HEK293 (cell line): Measurements from ENCODE around the gene CDH23.

ENCODE experiments used
- CTCF ChIA-PET: fragments of 350-600 bp; formaldehyde crosslinking; extraction: SDS; loops from one replicate; lab custom pipeline; 2021; ENCODE audit warnings: antibody characterized with exemption; lab: Yijun Ruan, JAX
- POLR2A ChIA-PET: fragments of 300-600 bp; formaldehyde crosslinking; extraction: SDS; loops from one replicate; lab custom pipeline; 2020; ENCODE audit warnings: antibody characterized with exemption, inconsistent platforms; lab: Yijun Ruan, JAX
- H3K27ac ChIP-seq: fragments of 200-500 bp; sonication (Bioruptor generic); 2 replicates; pipeline ENCODE4 v1.5.1; 2014; ENCODE audit warnings: low read depth, low read length, control low read depth, inconsistent platforms; ENCODE audit errors: extremely low read depth
- H3K36me3 ChIP-seq, 2 experiments: fragments of 200-500 bp in 1 of 2; sonication (Bioruptor generic) in 1 of 2; 1 replicate in 1 of 2; 2 replicates in 1 of 2; pipeline ENCODE4 v1.5.1; 2014 to 2017; ENCODE audit warnings: inconsistent platforms in 2 of 2, low read length in 2 of 2; ENCODE audit not compliant: control insufficient read depth in 2 of 2, insufficient read depth in 1 of 2
- H3K4me1 ChIP-seq: fragments of 200-500 bp; sonication (Bioruptor generic); 2 replicates; pipeline ENCODE4 v1.5.1; 2014; ENCODE audit warnings: mild to moderate bottlenecking, low read length, inconsistent platforms; ENCODE audit not compliant: control insufficient read depth, insufficient read depth
- H3K4me3 ChIP-seq: 2 replicates; pipeline ENCODE4 v1.5.1; 2011; ENCODE audit warnings: low read depth, mild to moderate bottlenecking, control low read depth, low read length, moderate library complexity
- H3K9me3 ChIP-seq: fragments of 200-500 bp; sonication (Bioruptor generic); 2 replicates; pipeline ENCODE4 v1.5.1; 2014; ENCODE audit warnings: low read depth, low read length, inconsistent platforms; ENCODE audit not compliant: control insufficient read depth, insufficient read depth
- EGR2 ChIP-seq: fragments of 450-650 bp; formaldehyde crosslinking; IDR thresholded peaks from 2 replicates; pipeline ENCODE4 v1.5.1; 2016; ENCODE audit warnings: low read depth, missing biosample characterization, missing genetic modification characterization
- OSR2 ChIP-seq: fragments of 450-650 bp; formaldehyde crosslinking; IDR thresholded peaks from 2 replicates; pipeline ENCODE4 v1.5.1; 2016; ENCODE audit warnings: missing biosample characterization, missing genetic modification characterization
- REST ChIP-seq: fragments of 450-650 bp; formaldehyde crosslinking; IDR thresholded peaks from 2 replicates; pipeline ENCODE4 v1.5.1; 2016; ENCODE audit warnings: missing biosample characterization, missing genetic modification characterization
- SCRT2 ChIP-seq: fragments of 450-650 bp; formaldehyde crosslinking; IDR thresholded peaks from 2 replicates; pipeline ENCODE4 v1.5.1; 2016; ENCODE audit warnings: missing biosample characterization, missing genetic modification characterization
- SP3 ChIP-seq: fragments of 450-650 bp; formaldehyde crosslinking; IDR thresholded peaks from 2 replicates; pipeline ENCODE4 v1.5.1; 2016; ENCODE audit warnings: missing biosample characterization, missing genetic modification characterization
- ZBTB6 ChIP-seq: fragments of 450-650 bp; formaldehyde crosslinking; IDR thresholded peaks from 2 replicates; pipeline ENCODE4 v1.5.1; 2017; ENCODE audit warnings: missing biosample characterization, missing genetic modification characterization
- ZFP69B ChIP-seq: fragments of 450-650 bp; formaldehyde crosslinking; IDR thresholded peaks from 2 replicates; pipeline ENCODE4 v1.5.1; 2016; ENCODE audit warnings: missing biosample characterization, missing genetic modification characterization
- ZNF140 ChIP-seq: fragments of 450-650 bp; formaldehyde crosslinking; IDR thresholded peaks from 2 replicates; pipeline ENCODE4 v1.5.1; 2016; ENCODE audit warnings: missing biosample characterization, missing genetic modification characterization
- ZNF155 ChIP-seq: fragments of 450-650 bp; formaldehyde crosslinking; IDR thresholded peaks from 2 replicates; pipeline ENCODE4 v1.5.1; 2016; ENCODE audit warnings: missing biosample characterization, missing genetic modification characterization
- ZNF211 ChIP-seq: fragments of 450-650 bp; formaldehyde crosslinking; IDR thresholded peaks from 2 replicates; pipeline ENCODE4 v1.5.1; 2016; ENCODE audit warnings: low read depth, missing biosample characterization, missing genetic modification characterization
- ZNF248 ChIP-seq: fragments of 450-650 bp; formaldehyde crosslinking; IDR thresholded peaks from 2 replicates; pipeline ENCODE4 v1.5.1; 2017; ENCODE audit warnings: missing biosample characterization, missing genetic modification characterization
- ZNF350 ChIP-seq: fragments of 450-650 bp; formaldehyde crosslinking; IDR thresholded peaks from 2 replicates; pipeline ENCODE4 v1.5.0; 2017; ENCODE audit warnings: missing biosample characterization, mild to moderate bottlenecking, missing genetic modification characterization
- ZNF48 ChIP-seq: fragments of 450-650 bp; formaldehyde crosslinking; IDR thresholded peaks from 2 replicates; pipeline ENCODE4 v1.5.1; 2016; ENCODE audit warnings: missing biosample characterization, missing genetic modification characterization
- ZNF555 ChIP-seq: fragments of 450-650 bp; formaldehyde crosslinking; conservative IDR thresholded peaks from 2 replicates; pipeline ENCODE4 v1.5.1; 2017; ENCODE audit warnings: missing biosample characterization, mild to moderate bottlenecking, missing genetic modification characterization, inconsistent platforms
- ZNF623 ChIP-seq: fragments of 450-650 bp; formaldehyde crosslinking; IDR thresholded peaks from 2 replicates; pipeline ENCODE4 v1.5.1; 2016; ENCODE audit warnings: missing biosample characterization, missing genetic modification characterization
- ZNF777 ChIP-seq: fragments of 450-650 bp; formaldehyde crosslinking; IDR thresholded peaks from 2 replicates; pipeline ENCODE4 v1.5.1; 2017; ENCODE audit warnings: missing biosample characterization, missing genetic modification characterization, borderline replicate concordance
- ZNF792 ChIP-seq: fragments of 450-650 bp; formaldehyde crosslinking; IDR thresholded peaks from 2 replicates; pipeline ENCODE4 v1.5.1; 2016; ENCODE audit warnings: missing biosample characterization, missing genetic modification characterization
- TF ChIP-seq, protein P1 (sequence below): fragments of 450-650 bp; formaldehyde crosslinking; IDR thresholded peaks from 2 replicates; pipeline ENCODE4 v1.5.1; 2016; ENCODE audit warnings: missing biosample characterization, missing genetic modification characterization
- TF ChIP-seq, protein P2 (sequence below): fragments of 450-650 bp; formaldehyde crosslinking; IDR thresholded peaks from 2 replicates; pipeline ENCODE4 v1.5.1; 2017; ENCODE audit warnings: missing biosample characterization, missing genetic modification characterization

CDH23 gene

DNA sequence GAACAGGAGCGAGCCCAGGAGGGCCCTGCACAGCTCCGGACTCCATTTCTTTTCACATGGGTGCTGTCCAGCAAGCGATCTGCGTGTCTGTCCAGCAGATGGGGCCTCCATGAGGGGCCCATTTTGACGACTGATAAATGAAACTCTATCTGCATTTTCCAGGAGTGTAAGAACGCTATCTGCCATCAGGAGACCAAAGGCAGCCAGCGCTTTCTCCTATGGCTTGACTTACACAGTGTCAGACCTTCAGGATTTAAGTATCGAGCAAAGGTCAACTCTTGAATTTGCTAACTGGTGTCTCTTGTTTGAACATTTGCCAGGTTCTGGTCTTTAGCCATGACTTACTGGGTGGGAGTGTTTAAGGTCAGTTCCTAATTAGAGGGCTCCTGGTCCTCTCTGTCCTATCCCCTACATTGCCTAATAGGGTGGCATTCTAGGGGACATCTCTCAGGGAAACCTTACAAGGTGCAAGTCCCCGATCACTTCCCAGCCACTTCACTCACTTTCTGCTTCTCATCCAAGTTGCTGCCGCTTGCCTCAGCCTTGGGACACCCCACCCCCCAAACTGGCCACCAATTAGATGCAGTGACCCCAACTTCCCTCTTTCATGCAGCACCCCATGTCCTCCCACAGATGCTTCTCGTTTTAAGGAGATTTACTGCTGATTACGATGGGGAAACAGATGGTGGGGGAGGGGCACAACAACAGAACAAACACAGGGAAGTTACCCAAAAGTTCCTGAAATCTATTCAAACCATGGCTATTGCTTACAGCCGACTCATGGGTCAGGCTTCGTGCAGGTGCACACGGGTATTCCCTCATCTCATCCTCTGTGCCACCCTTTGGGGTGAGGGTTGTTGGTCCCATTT is 356.6 kb downstream of the CDH23 start:
- CTCF ChIA-PET, result interaction anchor here (1.4 kb wide), 1 partner anchor 20 kb away, joined by 8 read pairs; the partner anchor contains the start of gene VSIR

DNA sequence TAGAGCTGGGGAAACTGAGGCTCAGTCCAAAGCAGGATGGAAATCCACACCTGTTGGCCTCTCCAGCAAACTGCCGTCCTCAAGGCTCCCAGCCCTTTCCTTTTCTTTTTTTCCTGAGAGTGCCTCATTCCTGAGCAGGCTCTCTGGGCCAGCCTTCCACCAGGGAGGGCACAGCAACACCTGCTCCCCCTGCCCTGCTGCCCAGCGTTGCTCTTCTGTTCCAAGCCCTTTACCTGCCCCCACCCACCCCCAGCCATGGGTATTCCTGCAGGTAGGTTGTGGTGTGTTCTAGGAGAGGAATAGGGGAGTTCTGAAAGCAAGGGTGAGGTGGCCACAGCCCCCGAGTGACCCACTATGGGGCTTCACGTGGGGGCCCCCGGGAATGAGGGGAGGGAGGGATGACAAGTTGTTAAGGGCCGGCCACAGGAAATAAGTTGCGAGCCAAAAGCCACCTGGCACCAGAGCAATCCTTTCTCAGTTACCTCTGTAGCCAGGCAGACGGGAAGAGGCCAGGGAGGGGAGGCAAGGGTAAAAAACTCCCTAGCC is 357.3 kb downstream of the CDH23 start:
- H3K27ac ChIP-seq, result no peak overlapping the region
- ChIA-PET CTCF (interaction anchor here (0.7 to 1.8 kb wide), 2 partner anchors 7 to 46 kb away, joined by 3 to 4 read pairs; no protein-coding TSS in a partner anchor), POLR2A (no interaction called here)
- no peaks in the 10 kb centered on the region for H3K9me3 ChIP-seq
- H3K36me3 ChIP-seq, result no peaks in the 10 kb centered on the region
- H3K4me1 ChIP-seq, result no peaks in the 10 kb centered on the region
- H3K4me3 ChIP-seq, result no peak overlapping the region
- TF ChIP-seq SP3, result no peak
- no peak for TF ChIP-seq ZNF211

More for the DNA sequence above, 356.6 kb downstream of the CDH23 start:
- no peak overlapping the region for H3K4me3 ChIP-seq
- H3K9me3 ChIP-seq, result no peaks in the 10 kb centered on the region
- H3K36me3 ChIP-seq, result no peaks in the 10 kb centered on the region
- TF ChIP-seq ZNF792 (no peak), ZNF248 (tag by site-specific recombination) (no peak), REST (peak; percentile 92), ZNF140 (tag by site-specific recombination) (no peak), ZFP69B (tag by site-specific recombination) (no peak)
- H3K4me1 ChIP-seq, result no peaks in the 10 kb centered on the region
- no peak overlapping the region for H3K27ac ChIP-seq
- POLR2A ChIA-PET, result interaction anchor here (0.6 kb wide), 1 partner anchor 435 kb away, joined by 3 read pairs; the partner anchor contains the start of gene SLC29A3

DNA sequence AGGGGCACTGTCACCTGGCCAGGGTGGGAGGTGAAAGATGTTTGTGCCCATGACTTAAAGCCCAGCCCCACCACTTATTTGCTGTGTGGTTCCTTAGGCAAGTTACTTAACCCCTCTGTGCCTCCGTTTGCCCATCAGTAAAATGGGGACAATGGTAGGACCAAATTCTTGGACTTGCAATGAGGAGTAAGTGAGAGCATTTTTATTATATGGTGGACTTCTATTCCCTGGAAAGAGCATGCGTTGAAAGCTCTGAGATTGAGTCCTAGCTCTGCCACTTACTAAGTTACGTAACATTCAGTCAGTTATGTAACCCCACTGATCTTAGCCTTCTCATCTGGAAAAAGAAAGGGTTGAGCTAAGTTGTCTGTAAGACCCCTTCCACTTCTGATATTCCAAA is 357.8 kb downstream of the CDH23 start:
- Histone ChIP-seq H3K9me3 (no peaks in the 10 kb centered on the region), H3K36me3 (no peaks in the 10 kb centered on the region), H3K27ac (no peak overlapping the region), H3K4me3 (no peak overlapping the region), H3K4me1 (no peaks in the 10 kb centered on the region)
- ChIA-PET POLR2A (no interaction called here), CTCF (interaction anchor here (0.7 to 1.8 kb wide), 3 partner anchors 8 to 61 kb away, joined by 3 to 4 read pairs (median 3); no protein-coding TSS in a partner anchor)
- TF ChIP-seq ZNF248 (tag by site-specific recombination) (no peak), ZNF623 (no peak), SCRT2 (no peak), ZNF350 (no peak), ZNF48 (tag by site-specific recombination) (no peak), OSR2 (tag by site-specific recombination) (no peak), SP3 (no peak), ZNF777 (tag by site-specific recombination) (no peak), ZNF155 (no peak), ZBTB6 (tag by site-specific recombination) (no peak), ZNF555 (tag by site-specific recombination) (no peak), EGR2 (tag by site-specific recombination) (no peak)
- TF ChIP-seq, protein P1, sequence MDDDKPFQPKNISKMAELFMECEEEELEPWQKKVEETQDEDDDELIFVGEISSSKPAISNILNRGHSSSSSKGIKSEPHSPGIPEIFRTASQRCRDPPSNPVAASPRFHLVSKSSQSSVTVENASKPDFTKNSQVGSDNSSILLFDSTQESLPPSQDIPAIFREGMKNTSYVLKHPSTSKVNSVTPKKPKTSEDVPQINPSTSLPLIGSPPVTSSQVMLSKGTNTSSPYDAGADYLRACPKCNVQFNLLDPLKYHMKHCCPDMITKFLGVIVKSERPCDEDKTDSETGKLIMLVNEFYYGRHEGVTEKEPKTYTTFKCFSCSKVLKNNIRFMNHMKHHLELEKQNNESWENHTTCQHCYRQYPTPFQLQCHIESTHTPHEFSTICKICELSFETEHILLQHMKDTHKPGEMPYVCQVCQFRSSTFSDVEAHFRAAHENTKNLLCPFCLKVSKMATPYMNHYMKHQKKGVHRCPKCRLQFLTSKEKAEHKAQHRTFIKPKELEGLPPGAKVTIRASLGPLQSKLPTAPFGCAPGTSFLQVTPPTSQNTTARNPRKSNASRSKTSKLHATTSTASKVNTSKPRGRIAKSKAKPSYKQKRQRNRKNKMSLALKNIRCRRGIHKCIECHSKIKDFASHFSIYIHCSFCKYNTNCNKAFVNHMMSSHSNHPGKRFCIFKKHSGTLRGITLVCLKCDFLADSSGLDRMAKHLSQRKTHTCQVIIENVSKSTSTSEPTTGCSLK (tag by site-specific recombination), result no peak
- TF ChIP-seq, protein P2, sequence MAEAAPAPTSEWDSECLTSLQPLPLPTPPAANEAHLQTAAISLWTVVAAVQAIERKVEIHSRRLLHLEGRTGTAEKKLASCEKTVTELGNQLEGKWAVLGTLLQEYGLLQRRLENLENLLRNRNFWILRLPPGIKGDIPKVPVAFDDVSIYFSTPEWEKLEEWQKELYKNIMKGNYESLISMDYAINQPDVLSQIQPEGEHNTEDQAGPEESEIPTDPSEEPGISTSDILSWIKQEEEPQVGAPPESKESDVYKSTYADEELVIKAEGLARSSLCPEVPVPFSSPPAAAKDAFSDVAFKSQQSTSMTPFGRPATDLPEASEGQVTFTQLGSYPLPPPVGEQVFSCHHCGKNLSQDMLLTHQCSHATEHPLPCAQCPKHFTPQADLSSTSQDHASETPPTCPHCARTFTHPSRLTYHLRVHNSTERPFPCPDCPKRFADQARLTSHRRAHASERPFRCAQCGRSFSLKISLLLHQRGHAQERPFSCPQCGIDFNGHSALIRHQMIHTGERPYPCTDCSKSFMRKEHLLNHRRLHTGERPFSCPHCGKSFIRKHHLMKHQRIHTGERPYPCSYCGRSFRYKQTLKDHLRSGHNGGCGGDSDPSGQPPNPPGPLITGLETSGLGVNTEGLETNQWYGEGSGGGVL, result no peak
